ENCODE results near the gene NCBP3. TPM values are rescaled to one million over a fixed set of nuclear protein-coding genes. Genes with fewer than 3 reads are reported as not detected.

The NCBP3 gene
- polyA plus RNA-seq, 1 experiment = 9.7 TPM

DNA sequence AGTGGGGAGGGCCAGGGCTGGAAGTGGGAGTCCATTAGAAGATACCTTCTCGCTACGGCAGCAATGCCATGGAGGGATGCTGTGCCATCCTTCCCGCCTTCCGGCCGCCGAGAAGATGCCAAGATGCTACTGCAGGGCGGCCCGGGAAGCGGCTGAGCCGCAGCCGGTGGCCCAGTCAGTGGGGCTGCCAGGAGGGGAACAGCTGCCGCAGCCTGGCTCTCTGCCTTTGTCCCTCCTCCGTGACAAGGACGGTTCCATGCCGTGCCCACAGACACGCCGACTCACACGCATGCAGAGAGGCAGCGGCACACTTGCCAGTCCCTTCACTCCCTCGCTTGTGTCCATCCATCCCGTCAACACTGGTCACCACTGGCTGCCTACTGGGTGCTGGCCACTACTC, 20.2 kb upstream of the NCBP3 start:
- CTCF ChIA-PET = interaction anchor here (1.3 kb wide), 1 partner anchor 25 kb away, joined by 3 read pairs; no protein-coding TSS in a partner anchor
- Histone ChIP-seq H3K27me3 (ENCODE audit: control insufficient read depth, insufficient read depth, low read length) (no peaks in the 10 kb centered on the region), H3K4me3 (ENCODE audit: low read depth, low read length) (no peak overlapping the region), H3K36me3 (ENCODE audit: control insufficient read depth, insufficient read depth, low read length) (peaks cover 6% of the 10 kb centered on the region)
- TF ChIP-seq, protein P1, sequence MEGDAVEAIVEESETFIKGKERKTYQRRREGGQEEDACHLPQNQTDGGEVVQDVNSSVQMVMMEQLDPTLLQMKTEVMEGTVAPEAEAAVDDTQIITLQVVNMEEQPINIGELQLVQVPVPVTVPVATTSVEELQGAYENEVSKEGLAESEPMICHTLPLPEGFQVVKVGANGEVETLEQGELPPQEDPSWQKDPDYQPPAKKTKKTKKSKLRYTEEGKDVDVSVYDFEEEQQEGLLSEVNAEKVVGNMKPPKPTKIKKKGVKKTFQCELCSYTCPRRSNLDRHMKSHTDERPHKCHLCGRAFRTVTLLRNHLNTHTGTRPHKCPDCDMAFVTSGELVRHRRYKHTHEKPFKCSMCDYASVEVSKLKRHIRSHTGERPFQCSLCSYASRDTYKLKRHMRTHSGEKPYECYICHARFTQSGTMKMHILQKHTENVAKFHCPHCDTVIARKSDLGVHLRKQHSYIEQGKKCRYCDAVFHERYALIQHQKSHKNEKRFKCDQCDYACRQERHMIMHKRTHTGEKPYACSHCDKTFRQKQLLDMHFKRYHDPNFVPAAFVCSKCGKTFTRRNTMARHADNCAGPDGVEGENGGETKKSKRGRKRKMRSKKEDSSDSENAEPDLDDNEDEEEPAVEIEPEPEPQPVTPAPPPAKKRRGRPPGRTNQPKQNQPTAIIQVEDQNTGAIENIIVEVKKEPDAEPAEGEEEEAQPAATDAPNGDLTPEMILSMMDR (IDR thresholded peaks at IDR 0.05; ENCODE audit: insufficient read depth, low read depth, low read length) = no peak
- POLR2A ChIA-PET = no interaction called here
- no peak for DNase-seq (ENCODE audit: low read depth)

DNA sequence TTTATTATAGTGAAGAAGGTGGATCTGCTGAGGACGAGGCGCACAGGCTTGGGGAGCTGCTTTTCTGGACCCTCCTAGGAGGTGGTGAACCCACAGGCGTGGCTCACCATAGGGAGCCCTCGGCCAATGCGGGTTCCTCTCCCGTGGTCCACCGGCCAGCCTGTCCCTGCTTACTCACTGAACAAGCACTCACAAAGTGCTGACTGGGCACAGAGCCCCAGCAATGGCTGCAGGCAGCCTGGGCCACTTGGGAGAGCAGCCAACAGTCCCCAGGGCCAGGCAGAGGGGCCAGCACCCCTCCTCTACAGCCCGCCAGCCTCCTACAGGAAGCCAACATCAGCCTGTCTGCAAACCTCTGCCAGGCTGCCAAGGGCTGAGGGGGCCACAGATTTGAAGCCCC, 19.1 kb upstream of the NCBP3 start:
- DNase-seq (ENCODE audit: low read depth) = no peak
- TF ChIP-seq, protein P1 (IDR thresholded peaks at IDR 0.05; ENCODE audit: insufficient read depth, low read depth, low read length) = no peak
- POLR2A ChIA-PET = no interaction called here
- Histone ChIP-seq H3K36me3 (ENCODE audit: control insufficient read depth, insufficient read depth, low read length) (peaks cover 6% of the 10 kb centered on the region; the same call in 1 of the 2 replicates), H3K4me3 (ENCODE audit: low read depth, low read length) (no peak overlapping the region), H3K27me3 (ENCODE audit: control insufficient read depth, insufficient read depth, low read length) (no peaks in the 10 kb centered on the region)
- CTCF ChIA-PET = interaction anchor here (0.6 to 2.1 kb wide), 6 partner anchors 19 to 144 kb away, joined by 3 to 15 read pairs (median 6); partner anchors contain the start of gene NCBP3

DNA sequence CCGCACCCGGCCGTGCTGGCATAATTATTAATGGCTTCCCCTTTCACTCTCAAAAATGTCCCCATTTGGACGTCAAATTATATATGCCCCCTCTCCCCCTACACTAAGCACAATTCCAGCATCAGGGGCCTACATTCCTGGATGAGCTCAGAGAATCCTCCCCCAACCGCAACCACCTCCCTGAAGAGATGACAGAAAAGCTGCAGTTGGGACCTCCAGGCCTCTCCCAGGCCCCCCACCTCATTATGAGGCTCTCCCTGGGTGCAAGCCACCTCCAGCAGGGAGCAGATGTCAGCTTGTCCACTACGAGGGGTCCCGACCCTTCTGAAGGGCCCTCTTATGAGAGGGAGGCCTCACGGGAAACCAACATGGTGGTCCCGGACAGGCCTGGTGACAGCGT, 18.5 kb upstream of the NCBP3 start:
- no peak overlapping the region for H3K4me3 ChIP-seq (ENCODE audit: low read depth, low read length)
- TF ChIP-seq, protein P1 (IDR thresholded peaks at IDR 0.05; ENCODE audit: insufficient read depth, low read depth, low read length) = no peak
- DNase-seq (ENCODE audit: low read depth) = no peak
- CTCF ChIA-PET = interaction anchor here (0.6 to 2.1 kb wide), 9 partner anchors 15 to 145 kb away, joined by 3 to 15 read pairs (median 4); partner anchors contain the start of gene NCBP3
- POLR2A ChIA-PET = no interaction called here
- H3K27me3 ChIP-seq (ENCODE audit: control insufficient read depth, insufficient read depth, low read length) = no peaks in the 10 kb centered on the region
- H3K36me3 ChIP-seq (ENCODE audit: control insufficient read depth, insufficient read depth, low read length) = peaks cover 6% of the 10 kb centered on the region

DNA sequence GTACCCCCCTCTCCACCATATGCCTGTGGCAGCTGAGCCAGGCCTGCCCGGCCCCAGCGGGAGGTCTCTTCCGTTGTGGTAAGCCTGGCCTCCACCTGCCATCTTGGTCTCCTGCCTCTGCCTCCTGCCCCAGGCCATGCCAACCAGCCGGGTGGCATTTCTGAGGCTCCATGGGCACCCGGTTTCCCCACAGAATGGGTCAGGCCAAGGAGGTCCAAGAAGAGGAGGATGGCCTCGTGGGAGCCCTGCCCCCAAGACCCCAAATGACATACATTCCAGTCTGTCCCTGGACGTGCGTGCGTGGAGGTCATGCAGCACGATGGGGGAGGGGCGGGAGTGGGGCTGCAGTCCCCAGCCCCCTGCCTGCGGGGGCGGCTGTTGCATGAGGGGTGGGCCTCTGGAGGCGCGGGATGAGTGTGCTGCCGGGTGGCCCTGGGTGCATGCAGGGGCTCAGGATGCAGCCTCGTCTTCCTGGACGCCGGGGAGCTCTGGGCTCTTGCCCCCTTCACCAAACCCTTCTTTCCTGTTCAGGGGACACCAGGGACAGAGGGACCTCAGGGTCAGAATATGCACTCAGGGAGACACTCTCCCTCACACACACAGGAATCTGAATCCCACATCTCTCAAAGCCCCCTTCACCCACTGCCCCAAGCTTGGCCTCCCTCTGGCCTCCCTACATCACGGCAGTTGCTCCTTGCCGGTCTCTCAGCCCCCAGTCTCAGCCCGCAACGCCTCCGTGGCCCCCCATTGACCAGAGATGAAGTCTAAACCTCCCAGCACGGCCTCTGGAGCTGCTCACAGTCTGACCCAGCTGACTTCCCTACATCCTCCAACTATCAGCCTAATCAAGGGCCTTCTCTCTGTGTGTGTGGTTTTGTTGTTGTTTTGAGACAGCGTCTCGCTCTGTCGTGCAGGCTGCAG, 16.0 kb upstream of the NCBP3 start:
- CTCF ChIA-PET = interaction anchor here (0.6 to 3.2 kb wide), 9 partner anchors 11 to 681 kb away, joined by 3 to 12 read pairs (median 5); partner anchors contain the start of gene NCBP3
- Histone ChIP-seq H3K36me3 (ENCODE audit: control insufficient read depth, insufficient read depth, low read length) (peaks cover 4% of the 10 kb centered on the region), H3K4me3 (ENCODE audit: low read depth, low read length) (no peak overlapping the region), H3K27me3 (ENCODE audit: control insufficient read depth, insufficient read depth, low read length) (no peaks in the 10 kb centered on the region)
- DNase-seq (ENCODE audit: low read depth) = no peak
- TF ChIP-seq, protein P1 (IDR thresholded peaks at IDR 0.05; ENCODE audit: insufficient read depth, low read depth, low read length) = no peak
- POLR2A ChIA-PET = no interaction called here

DNA sequence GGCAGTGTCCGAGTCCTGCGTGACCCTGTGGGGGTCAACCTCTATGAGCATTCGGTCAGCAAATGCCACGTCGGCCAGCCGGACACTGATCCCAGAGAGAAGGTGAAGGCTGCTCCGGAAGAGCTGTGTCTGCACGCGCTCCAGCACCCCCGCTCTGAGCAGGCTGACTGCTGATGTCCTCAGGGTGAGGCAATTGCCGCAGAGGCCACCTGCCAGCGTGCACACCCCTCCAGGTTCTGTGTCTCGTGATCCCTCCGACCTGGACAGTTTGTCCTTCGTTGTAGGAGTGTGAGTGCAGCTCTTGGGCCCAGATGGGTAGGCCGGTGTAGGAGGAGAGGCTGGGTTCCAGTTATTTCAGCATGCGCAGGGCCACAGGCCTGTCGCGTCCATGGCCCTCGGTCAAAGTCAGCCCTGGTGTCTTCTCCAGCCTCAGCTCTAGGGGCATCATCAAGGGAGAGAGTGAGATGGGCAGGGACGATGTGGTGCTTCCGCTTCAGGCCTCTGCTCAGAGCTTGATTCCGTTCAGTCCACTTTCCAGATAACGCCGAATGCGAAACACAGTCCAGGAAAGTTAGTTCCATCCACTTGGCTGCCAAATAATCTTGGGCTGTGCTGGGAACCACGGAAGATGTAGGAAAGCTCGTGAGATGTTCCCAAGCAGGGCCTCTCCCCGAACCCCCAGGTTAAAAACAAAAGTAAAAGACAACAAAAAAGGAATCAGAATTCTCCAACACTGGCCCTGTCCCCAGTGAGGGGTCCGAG, 15.1 kb upstream of the NCBP3 start:
- no peaks in the 10 kb centered on the region for H3K27me3 ChIP-seq (ENCODE audit: control insufficient read depth, insufficient read depth, low read length)
- ChIA-PET POLR2A (no interaction called here), CTCF (interaction anchor here (0.6 to 3.2 kb wide), 7 partner anchors 10 to 682 kb away, joined by 3 to 12 read pairs (median 5); partner anchors contain the start of gene NCBP3)
- H3K36me3 ChIP-seq (ENCODE audit: control insufficient read depth, insufficient read depth, low read length) = peaks cover 4% of the 10 kb centered on the region
- no peak for DNase-seq (ENCODE audit: low read depth)
- no peak overlapping the region for H3K4me3 ChIP-seq (ENCODE audit: low read depth, low read length)
- TF ChIP-seq, protein P1 (IDR thresholded peaks at IDR 0.05; ENCODE audit: insufficient read depth, low read depth, low read length) = no peak
